DMS153 (cell line): Measurements from ENCODE around the gene RAI1.
"Not testable (repeated sequence)": the region's sequence is repeated elsewhere in the genome, so short reads cannot be mapped to it uniquely, and the experiment has no call there.

Source experiments
- DNase-seq: peaks from one replicate; lab custom pipeline; 2025; lab: John Stamatoyannopoulos, UW

Gene RAI1

GRCh38 chr17:17798573-17799255 lies 117.5 kb downstream of the RAI1 start:
- no peak for DNase-seq

GRCh38 chr17:17800504-17801021 lies 119.3 kb downstream of the RAI1 start:
- no peak for DNase-seq

- DNase-seq, result no peak
Observed at GRCh38 chr17:17801800-17802481, 120.7 kb downstream of the RAI1 start.

- DNase-seq, result no peak
Observed at GRCh38 chr17:17804007-17804406, 122.7 kb downstream of the RAI1 start.

GRCh38 chr17:17805575-17805974 lies 124.3 kb downstream of the RAI1 start:
- DNase-seq, result no peak

- DNase-seq, result no peak
Observed at GRCh38 chr17:17806035-17806434, 124.8 kb downstream of the RAI1 start.

- DNase-seq, result no peak
Observed at GRCh38 chr17:17806611-17807274, 125.5 kb downstream of the RAI1 start.

GRCh38 chr17:17807440-17807839 lies 126.2 kb downstream of the RAI1 start:
- no peak for DNase-seq

- DNase-seq, result not testable (repeated sequence)
Observed at GRCh38 chr17:17808200-17808599, 126.9 kb downstream of the RAI1 start.

- DNase-seq, result no peak
Observed at GRCh38 chr17:17808706-17809432, 127.6 kb downstream of the RAI1 start.

GRCh38 chr17:17809531-17810083 lies 128.3 kb downstream of the RAI1 start:
- DNase-seq, result no peak

GRCh38 chr17:17810084-17810894 lies 129.0 kb downstream of the RAI1 start:
- no peak for DNase-seq

- DNase-seq, result no peak
Observed at GRCh38 chr17:17810895-17811248, 129.6 kb downstream of the RAI1 start.

GRCh38 chr17:17811381-17812210 lies 130.3 kb downstream of the RAI1 start:
- DNase-seq, result no peak

GRCh38 chr17:17812211-17813054 lies 131.2 kb downstream of the RAI1 start:
- DNase-seq, result no peak

GRCh38 chr17:17813055-17813724 lies 131.9 kb downstream of the RAI1 start:
- DNase-seq, result no peak

GRCh38 chr17:17813725-17814095 lies 132.5 kb downstream of the RAI1 start:
- no peak for DNase-seq

GRCh38 chr17:17814162-17815061 lies 133.2 kb downstream of the RAI1 start:
- no peak for DNase-seq
